WERI-Rb-1 (cell line): ENCODE measurements around the gene NAT16.

Experiments used
- DNase-seq: peaks from one replicate; pipeline ENCODE4 v3.0.0-alpha.2; 2020
- H3K27ac ChIP-seq: fragments of 250-450 bp; sonication (Bioruptor Pico); 2 replicates; pipeline ENCODE4 v1.5.1; 2020; ENCODE audit warnings: mild to moderate bottlenecking, moderate library complexity
- H3K27me3 ChIP-seq: fragments of 250-450 bp; sonication (Bioruptor Pico); 2 replicates; pipeline ENCODE4 v1.5.1; 2021; ENCODE audit warnings: mild to moderate bottlenecking, low read depth, moderate library complexity; ENCODE audit not compliant: insufficient read depth, severe bottlenecking
- H3K36me3 ChIP-seq: fragments of 250-450 bp; sonication (Bioruptor Pico); 2 replicates; pipeline ENCODE4 v1.5.1; 2020; ENCODE audit warnings: mild to moderate bottlenecking, moderate library complexity
- H3K4me3 ChIP-seq: 2 replicates; pipeline ENCODE4 v1.5.1; 2011; ENCODE audit warnings: low read depth, mild to moderate bottlenecking, control low read depth, low read length
- H3K9me3 ChIP-seq: fragments of 250-450 bp; sonication (Bioruptor Pico); 2 replicates; pipeline ENCODE4 v1.5.1; 2021; ENCODE audit warnings: mild to moderate bottlenecking, moderate library complexity; ENCODE audit not compliant: severe bottlenecking
- CTCF ChIP-seq: IDR thresholded peaks from 2 replicates; pipeline ENCODE4 v1.5.1; 2011; ENCODE audit warnings: low read depth, mild to moderate bottlenecking, control low read depth, inconsistent platforms, low read length

NAT16 gene

GRCh38 chr7:101180130-101180755 is at the start of gene NAT16:
Gene NAT16 (minus strand): TSS chr7:101180293. CDS start chr7:101174807, 5,486 bp downstream.
- no peak for DNase-seq
- Histone ChIP-seq H3K27ac (no peak within 1 kb of the TSS), H3K27me3 (peaks cover 74% of the 10 kb centered on the region), H3K9me3 (no peaks in the 10 kb centered on the region), H3K4me3 (no peak within 1 kb of the TSS), H3K36me3 (no peaks in the 10 kb centered on the region)
- TF ChIP-seq CTCF = no peak

- Histone ChIP-seq H3K36me3 (peaks cover 63% of the 10 kb centered on the region), H3K9me3 (no peaks in the 10 kb centered on the region), H3K27me3 (no peaks in the 10 kb centered on the region), H3K27ac (no peak overlapping the region; the same call in 1 of the 2 replicates), H3K4me3 (no peak overlapping the region)
- DNase-seq = no peak
- TF ChIP-seq CTCF = no peak
Observed at GRCh38 chr7:101226721-101227120, 46.6 kb upstream of the NAT16 start.

GRCh38 chr7:101225650-101226049 is 45.6 kb upstream of the NAT16 start:
- Histone ChIP-seq H3K4me3 (no peak overlapping the region), H3K9me3 (no peaks in the 10 kb centered on the region), H3K27me3 (no peaks in the 10 kb centered on the region), H3K36me3 (peaks cover 61% of the 10 kb centered on the region), H3K27ac (peak overlapping the region; percentile 85)
- TF ChIP-seq CTCF = no peak
- no peak for DNase-seq

- Histone ChIP-seq H3K36me3 (peaks cover 46% of the 10 kb centered on the region), H3K27me3 (no peaks in the 10 kb centered on the region), H3K9me3 (no peaks in the 10 kb centered on the region), H3K27ac (peak overlapping the region; percentile 85), H3K4me3 (no peak overlapping the region)
- no peak for TF ChIP-seq CTCF
- no peak for DNase-seq
Observed at GRCh38 chr7:101223528-101223927, 43.4 kb upstream of the NAT16 start.

- Histone ChIP-seq H3K9me3 (no peaks in the 10 kb centered on the region), H3K27me3 (no peaks in the 10 kb centered on the region), H3K36me3 (peaks cover 40% of the 10 kb centered on the region), H3K4me3 (no peak overlapping the region), H3K27ac (no peak overlapping the region)
- DNase-seq = no peak
- TF ChIP-seq CTCF = no peak
Observed at GRCh38 chr7:101222275-101222830, 42.3 kb upstream of the NAT16 start.

- Histone ChIP-seq H3K9me3 (no peaks in the 10 kb centered on the region), H3K4me3 (no peak overlapping the region), H3K27me3 (no peaks in the 10 kb centered on the region), H3K36me3 (peaks cover 31% of the 10 kb centered on the region), H3K27ac (no peak overlapping the region)
- DNase-seq = no peak
- TF ChIP-seq CTCF = no peak
Observed at GRCh38 chr7:101220295-101220694, 40.2 kb upstream of the NAT16 start.
